NOMO-1 (cell line): ENCODE results near the gene DRD3.

Experiments
- DNase-seq, 2 experiments: peaks; one replicate each; lab custom pipeline; 2025; ENCODE audit not compliant: unreplicated experiment in 2 of 2; lab: John Stamatoyannopoulos, UW

DRD3 gene

DNA sequence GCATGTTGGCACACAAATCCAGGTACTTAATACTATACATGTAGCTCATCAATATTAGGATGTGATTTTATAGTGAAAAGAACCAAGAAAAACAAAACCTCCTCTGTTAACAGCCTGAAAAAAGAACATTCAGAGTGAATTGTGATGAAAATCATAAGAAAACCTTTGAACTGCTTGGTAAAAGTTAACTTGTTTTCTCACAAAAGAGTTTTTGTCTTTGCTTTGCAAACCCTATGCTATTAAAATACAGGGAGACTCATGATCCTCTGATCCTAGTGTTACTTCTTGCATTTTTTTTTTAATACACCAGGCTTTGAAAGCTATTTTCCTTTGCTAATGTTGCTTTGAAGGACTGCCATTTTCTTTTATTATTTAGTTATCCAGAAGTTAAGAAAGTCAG is 98.7 kb downstream of the DRD3 start:
- DNase-seq: no peak

DNA sequence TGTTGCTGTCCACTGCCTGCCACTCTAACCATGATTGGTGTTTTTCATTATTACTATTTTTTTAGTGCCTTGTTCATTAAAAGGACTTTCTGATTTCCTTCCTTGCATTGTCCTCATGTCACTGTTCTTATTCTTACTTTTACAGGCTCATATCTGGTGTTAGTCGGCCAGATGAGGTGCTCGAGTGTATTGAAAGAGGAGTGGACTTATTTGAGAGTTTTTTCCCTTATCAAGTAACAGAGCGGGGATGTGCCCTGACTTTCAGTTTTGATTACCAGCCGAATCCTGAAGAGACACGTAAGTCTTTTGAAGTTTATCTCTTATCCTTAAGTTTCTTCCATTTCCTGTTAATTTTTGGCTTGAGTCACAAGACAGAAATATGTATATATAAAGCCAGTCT is 99.1 kb downstream of the DRD3 start:
- no peak for DNase-seq

DNA sequence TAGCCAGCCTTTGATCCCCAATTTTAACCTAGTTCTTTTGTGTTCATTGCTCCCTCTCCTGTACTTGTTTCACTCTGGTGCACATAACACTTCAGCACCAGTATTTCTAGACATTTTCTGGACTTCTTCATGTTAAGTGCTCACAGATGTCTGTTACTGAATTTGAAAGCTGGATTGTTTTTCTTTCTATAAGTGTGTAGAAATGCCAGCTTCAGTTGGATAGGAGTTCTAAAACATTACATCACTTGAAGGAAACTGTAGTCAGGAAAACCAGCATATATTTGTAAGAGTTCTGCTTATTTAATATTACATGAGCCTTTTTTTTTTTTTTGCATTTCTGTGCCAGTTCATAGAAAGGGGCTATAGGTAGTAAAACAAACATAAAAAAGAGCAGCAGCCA is 100.7 kb downstream of the DRD3 start:
- no peak for DNase-seq
